GM19099 (cell line): Measurements from ENCODE around the gene TNFAIP8.

Experiments used
- POLR2A ChIP-seq: IDR thresholded peaks from 3 replicates; pipeline ENCODE4 v1.6.1; 2011; ENCODE audit warnings: low read depth; ENCODE audit not compliant: insufficient read length; ENCODE audit errors: extremely low read depth

Gene TNFAIP8

GRCh38 chr5:119322948-119323537 lies 32.8 kb upstream of the TNFAIP8 start:
- TF ChIP-seq POLR2A = no peak

- no peak for TF ChIP-seq POLR2A
Observed at GRCh38 chr5:119323601-119324000, 32.2 kb upstream of the TNFAIP8 start.

- TF ChIP-seq POLR2A = no peak
Observed at GRCh38 chr5:119324842-119325241, 31.0 kb upstream of the TNFAIP8 start.

GRCh38 chr5:119327018-119327417 lies 28.8 kb upstream of the TNFAIP8 start:
- TF ChIP-seq POLR2A = no peak

GRCh38 chr5:119328753-119329602 lies 26.8 kb upstream of the TNFAIP8 start:
- TF ChIP-seq POLR2A = no peak

GRCh38 chr5:119329666-119330065 lies 26.2 kb upstream of the TNFAIP8 start:
- TF ChIP-seq POLR2A = no peak

GRCh38 chr5:119330367-119331183 lies 25.2 kb upstream of the TNFAIP8 start:
- no peak for TF ChIP-seq POLR2A

- no peak for TF ChIP-seq POLR2A
Observed at GRCh38 chr5:119331566-119332095, 24.2 kb upstream of the TNFAIP8 start.

- TF ChIP-seq POLR2A = no peak
Observed at GRCh38 chr5:119332208-119332607, 23.6 kb upstream of the TNFAIP8 start.

GRCh38 chr5:119332978-119333401 lies 22.8 kb upstream of the TNFAIP8 start:
- peak; percentile 62 for TF ChIP-seq POLR2A

GRCh38 chr5:119333421-119333851 lies 22.4 kb upstream of the TNFAIP8 start:
- no peak for TF ChIP-seq POLR2A

GRCh38 chr5:119335261-119335677 lies 20.6 kb upstream of the TNFAIP8 start:
- no peak for TF ChIP-seq POLR2A

- no peak for TF ChIP-seq POLR2A
Observed at GRCh38 chr5:119336262-119336661, 19.6 kb upstream of the TNFAIP8 start.

GRCh38 chr5:119336845-119337580 lies 18.8 kb upstream of the TNFAIP8 start:
- no peak for TF ChIP-seq POLR2A

- no peak for TF ChIP-seq POLR2A
Observed at GRCh38 chr5:119338326-119338946, 17.4 kb upstream of the TNFAIP8 start.

GRCh38 chr5:119339344-119339743 lies 16.5 kb upstream of the TNFAIP8 start:
- TF ChIP-seq POLR2A = no peak
